Transverse colon (tissue), 3 donors: ENCODE results near the gene VASH2.

Source experiments
- CTCF ChIP-seq, 5 experiments: fragments of 200-600 bp in 3 of 5; fragments of 450-650 bp in 2 of 5; sonication (generic) in 3 of 5; IDR thresholded peaks; 1 replicate in 2 of 5; 2 replicates in 3 of 5; pipeline ENCODE4 v1.5.1; 2016 to 2017; ENCODE audit warnings: antibody characterized with exemption in 5 of 5, inconsistent platforms in 3 of 5, mild to moderate bottlenecking in 2 of 5, moderate library complexity in 1 of 5
- POLR2A ChIP-seq: fragments of 450-650 bp; IDR thresholded peaks from one replicate; pipeline ENCODE4 v1.6.1; 2016; ENCODE audit warnings: antibody characterized with exemption, mild to moderate bottlenecking, moderate library complexity

GRCh38 chr1:212973899-212974298, 23.6 kb downstream of the VASH2 start:
- no peak for TF ChIP-seq CTCF (IDR thresholded peaks at IDR 0.05)
- TF ChIP-seq POLR2A = no peak
